SK-N-SH (cell line): ENCODE data around the gene TTN. TPM values are rescaled to one million over a fixed set of nuclear protein-coding genes. Genes with fewer than 3 reads are reported as not detected.

Experiments
- CTCF ChIA-PET: fragments of 300-600, 350-600 bp; formaldehyde crosslinking; extraction: SDS; loops from one replicate; lab custom pipeline; 2021; lab: Yijun Ruan, JAX
- POLR2A ChIA-PET: fragments of 350-600 bp; sonication (Branson Sonifier 250); formaldehyde crosslinking; extraction: SDS; loops from one replicate; lab custom pipeline; 2020; ENCODE audit warnings: antibody characterized with exemption, inconsistent platforms; lab: Yijun Ruan, JAX
- DNase-seq: peaks from one replicate; pipeline ENCODE4 v3.0.0; 2012
- H2AFZ ChIP-seq: fragments of 200-600 bp; sonication (generic); 2 replicates; pipeline ENCODE4 v1.8.1; 2016; ENCODE audit warnings: antibody characterized with exemption, mild to moderate bottlenecking, low read depth
- H3F3A ChIP-seq: fragments of 200-600 bp; sonication (generic); replicated peaks from 2 replicates; pipeline ENCODE3; 2016; ENCODE audit warnings: antibody characterized with exemption, mild to moderate bottlenecking; ENCODE audit not compliant: insufficient read depth
- H3K27ac ChIP-seq, 2 experiments: fragments of 200-500 bp in 1 of 2; fragments of 200-600 bp in 1 of 2; sonication (Bioruptor generic) in 1 of 2; sonication (generic), shearing (Covaris generic) in 1 of 2; 2 replicates each; pipeline versions ENCODE4 v1.5.1 to v1.6.1; 2014 to 2016; ENCODE audit warnings: low read depth in 2 of 2, inconsistent platforms in 1 of 2, low read length in 1 of 2, mild to moderate bottlenecking in 1 of 2, mixed read lengths in 1 of 2
- H3K27me3 ChIP-seq: fragments of 200-600 bp; sonication (generic), shearing (Covaris generic); 2 replicates; pipeline ENCODE4 v1.6.1; 2016; ENCODE audit warnings: mixed run types; ENCODE audit not compliant: insufficient read depth
- H3K36me3 ChIP-seq, 2 experiments: fragments of 200-500 bp in 1 of 2; fragments of 200-600 bp in 1 of 2; sonication (Bioruptor generic) in 1 of 2; sonication (generic) in 1 of 2; replicated peaks in 1 of 2; 2 replicates each; pipeline versions ENCODE3 to v1.5.1; 2014 to 2016; ENCODE audit warnings: low read length in 1 of 2, mild to moderate bottlenecking in 1 of 2; ENCODE audit not compliant: insufficient read depth in 2 of 2, control insufficient read depth in 1 of 2
- H3K4me1 ChIP-seq, 2 experiments: fragments of 200-500 bp in 1 of 2; fragments of 200-600 bp in 1 of 2; sonication (Bioruptor generic) in 1 of 2; sonication (generic), shearing (Covaris generic) in 1 of 2; 2 replicates each; pipeline versions ENCODE4 v1.5.1 to v1.6.1; 2014 to 2016; ENCODE audit warnings: low read depth in 1 of 2, low read length in 1 of 2, mixed run types in 1 of 2; ENCODE audit not compliant: insufficient read depth in 2 of 2, control insufficient read depth in 1 of 2
- H3K4me2 ChIP-seq: fragments of 200-600 bp; sonication (generic), shearing (Covaris generic); 2 replicates; pipeline ENCODE4 v1.6.1; 2017; ENCODE audit warnings: mixed run types
- H3K4me3 ChIP-seq, 2 experiments: fragments of 200-500 bp in 1 of 2; fragments of 200-600 bp in 1 of 2; sonication (Bioruptor generic) in 1 of 2; sonication (generic), shearing (Covaris generic) in 1 of 2; 2 replicates each; pipeline versions ENCODE4 v1.5.1 to v1.8.1; 2014 to 2016; ENCODE audit warnings: low read depth in 2 of 2, inconsistent platforms in 1 of 2, low read length in 1 of 2, mild to moderate bottlenecking in 1 of 2, mixed read lengths in 1 of 2, moderate library complexity in 1 of 2
- H3K79me2 ChIP-seq: fragments of 200-600 bp; sonication (generic); 2 replicates; pipeline ENCODE4 v1.8.1; 2017; ENCODE audit warnings: mild to moderate bottlenecking; ENCODE audit not compliant: insufficient read depth
- H3K9ac ChIP-seq: fragments of 200-600 bp; sonication (generic); 2 replicates; pipeline ENCODE4 v1.6.1; 2017; ENCODE audit warnings: mixed run types
- H3K9me2 ChIP-seq: fragments of 200-600 bp; sonication (generic); 2 replicates; pipeline ENCODE4 v1.6.1; 2017; ENCODE audit warnings: mixed run types
- H3K9me3 ChIP-seq: fragments of 200-600 bp; sonication (generic); 2 replicates; pipeline ENCODE4 v1.6.1; 2017; ENCODE audit warnings: mixed run types, mild to moderate bottlenecking, moderate library complexity
- H4K20me1 ChIP-seq: fragments of 200-600 bp; sonication (generic); 2 replicates; pipeline ENCODE4 v1.6.1; 2017; ENCODE audit warnings: mild to moderate bottlenecking, mixed run types; ENCODE audit not compliant: insufficient read depth
- CTCF ChIP-seq: fragments of 200-600 bp; sonication (generic); IDR thresholded peaks from 2 replicates; pipeline ENCODE4 v1.6.1; 2017; ENCODE audit warnings: antibody characterized with exemption, mild to moderate bottlenecking, moderate library complexity
- ELF1 ChIP-seq: IDR thresholded peaks from 2 replicates; pipeline ENCODE4 v1.4.0; 2012
- EP300 ChIP-seq, 2 experiments: IDR thresholded peaks; 2 replicates each; pipeline versions ENCODE4 v1.4.0 to v1.6.1; 2012; ENCODE audit warnings: borderline replicate concordance in 1 of 2, low read depth in 1 of 2, low read length in 1 of 2
- FOXJ3 ChIP-seq: sonication (generic); formaldehyde crosslinking; IDR thresholded peaks from 2 replicates; pipeline ENCODE4 v1.5.1; 2020; ENCODE audit warnings: mild to moderate bottlenecking, missing genetic modification reagents
- FOXM1 ChIP-seq: IDR thresholded peaks from 2 replicates; pipeline ENCODE4 v1.4.0; 2012; ENCODE audit warnings: low read depth, mild to moderate bottlenecking
- IRF3 ChIP-seq: fragments of 150-350 bp; IDR thresholded peaks from 2 replicates; pipeline ENCODE4 v1.6.1; 2016; ENCODE audit warnings: mild to moderate bottlenecking, low read depth, low read length
- JUND ChIP-seq: IDR thresholded peaks from 2 replicates; pipeline ENCODE4 v1.4.0; 2012
- MAX ChIP-seq: IDR thresholded peaks from 2 replicates; pipeline ENCODE4 v1.4.0; 2012; ENCODE audit warnings: low read depth
- MEF2A ChIP-seq: IDR thresholded peaks from 2 replicates; pipeline ENCODE4 v1.4.0; 2012; ENCODE audit warnings: low read depth, borderline replicate concordance
- NFIC ChIP-seq: IDR thresholded peaks from 2 replicates; pipeline ENCODE4 v1.4.0; 2012; ENCODE audit warnings: borderline replicate concordance
- NRF1 ChIP-seq: IDR thresholded peaks from 2 replicates; pipeline ENCODE4 v1.6.1; 2012; ENCODE audit warnings: low read depth, mild to moderate bottlenecking, low read length
- POLR2AphosphoS5 ChIP-seq: IDR thresholded peaks from 2 replicates; pipeline ENCODE4 v1.6.1; 2012; ENCODE audit warnings: low read depth, low read length
- RAD21 ChIP-seq: IDR thresholded peaks from 2 replicates; pipeline ENCODE4 v1.6.1; 2012; ENCODE audit warnings: mild to moderate bottlenecking, low read length
- RFX5 ChIP-seq: IDR thresholded peaks from 2 replicates; pipeline ENCODE4 v1.6.1; 2012; ENCODE audit warnings: mild to moderate bottlenecking, improper control_type of control experiment, low read length
- SIN3A ChIP-seq: IDR thresholded peaks from 2 replicates; pipeline ENCODE4 v1.6.1; 2012; ENCODE audit warnings: low read depth, mild to moderate bottlenecking, low read length, moderate library complexity, borderline replicate concordance
- SMC3 ChIP-seq: IDR thresholded peaks from 2 replicates; pipeline ENCODE4 v1.6.1; 2012; ENCODE audit warnings: low read depth, low read length, improper control_type of control experiment
- TAF1 ChIP-seq: IDR thresholded peaks from 2 replicates; pipeline ENCODE4 v1.6.1; 2012; ENCODE audit warnings: low read depth, mild to moderate bottlenecking, low read length, moderate library complexity, borderline replicate concordance
- TCF12 ChIP-seq: IDR thresholded peaks from 2 replicates; pipeline ENCODE4 v1.4.0; 2012
- YY1 ChIP-seq: IDR thresholded peaks from 2 replicates; pipeline ENCODE4 v1.4.0; 2012; ENCODE audit warnings: low read depth, mild to moderate bottlenecking
- WGBS: methylation state at CpG from one replicate; pipeline ENCODE4 v1.1.6; 2017; ENCODE audit warnings: low lambda C conversion rate; 5-methylcytosine and 5-hydroxymethylcytosine counted together
- polyA plus RNA-seq, 3 experiments: library from polyadenylated mRNA; depleted of rRNA; stranded (reverse); fragments of >200 nt; gene quantifications; 2 replicates each; pipeline ENCODE4 v1.2.3, GENCODE V29; 2012

The TTN gene
- polyA plus RNA-seq, 1 of the 3 experiments (the other 2 are of a cell fraction): 0.08 TPM

DNA sequence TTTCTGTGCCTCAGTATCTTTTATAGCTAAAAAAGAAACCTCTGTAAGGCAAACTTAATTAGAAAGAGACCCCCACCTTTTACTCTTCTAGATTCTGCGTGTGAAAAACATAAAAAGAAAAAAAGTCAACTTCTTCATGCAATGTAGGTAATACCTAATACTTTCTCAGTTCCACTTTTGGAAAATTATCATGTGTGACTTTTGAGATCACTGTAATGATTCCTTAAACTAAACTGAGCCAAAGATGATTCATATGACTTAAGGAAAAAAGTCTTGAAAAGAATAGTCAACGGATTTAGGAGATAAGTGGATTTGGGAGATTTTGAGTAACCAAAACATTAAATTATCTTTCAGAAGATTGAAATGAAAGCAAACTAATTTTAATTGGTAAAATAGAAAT lies 278.0 kb downstream of the TTN start:
- Histone ChIP-seq H3K4me1 (no peaks in the 10 kb centered on the region; a peak in 1 of 4 replicates), H3K36me3 (peaks cover 10 to 33% of the 10 kb centered on the region in 2 experiments), H3K9me3 (no peaks in the 10 kb centered on the region), H2AFZ (no peak overlapping the region), H3K4me3 (no peak overlapping the region), H3K79me2 (peaks cover 88% of the 10 kb centered on the region), H3K4me2 (no peak overlapping the region), H4K20me1 (no peaks in the 10 kb centered on the region), H3K9me2 (no peaks in the 10 kb centered on the region), H3F3A (no peaks in the 10 kb centered on the region), H3K27me3 (no peaks in the 10 kb centered on the region), H3K9ac (no peak overlapping the region), H3K27ac (no peak overlapping the region)
- 75% methylated on average over 2 of the region's 2 CpGs for WGBS
- CTCF ChIA-PET: no interaction called here
- DNase-seq: no peak
- POLR2A ChIA-PET: no interaction called here
- no peak for TF ChIP-seq TAF1
- TF ChIP-seq EP300 (IDR thresholded peaks at IDR 0.05; ENCODE audit: borderline replicate concordance in 1 of 2, low read depth in 1 of 2, low read length in 1 of 2): no peak
- TF ChIP-seq YY1: no peak
- no peak for TF ChIP-seq POLR2AphosphoS5
- TF ChIP-seq CTCF: no peak
- no peak for TF ChIP-seq ELF1
- TF ChIP-seq MAX: no peak
- TF ChIP-seq RAD21: no peak
- TF ChIP-seq SIN3A: no peak

DNA sequence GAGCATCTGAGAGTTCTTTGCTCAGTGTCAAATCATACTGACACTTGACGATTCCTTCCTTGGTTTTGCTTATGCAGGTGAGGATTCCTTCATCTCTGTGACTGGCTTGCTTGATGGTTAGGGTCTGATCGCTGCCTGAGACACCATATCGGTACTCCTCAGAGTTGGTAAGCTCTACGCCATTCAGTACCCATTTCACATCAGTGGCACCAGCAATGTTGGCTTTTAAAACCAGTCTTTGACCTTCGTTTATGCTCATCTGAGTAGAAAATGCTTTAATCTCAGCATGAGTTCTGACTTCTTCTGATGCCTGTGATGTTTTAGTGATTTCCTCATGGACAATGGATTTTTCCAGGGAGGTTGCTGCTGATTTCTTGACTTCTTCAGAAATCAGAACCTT lies 278.6 kb downstream of the TTN start:
- Histone ChIP-seq H3K4me3 (no peak overlapping the region), H3K9me2 (no peaks in the 10 kb centered on the region), H3F3A (no peaks in the 10 kb centered on the region), H3K9ac (no peak overlapping the region), H3K27ac (no peak overlapping the region), H2AFZ (no peak overlapping the region), H3K4me2 (no peak overlapping the region), H3K9me3 (no peaks in the 10 kb centered on the region), H3K36me3 (peaks cover 10 to 27% of the 10 kb centered on the region in 2 experiments), H3K79me2 (peaks cover 91% of the 10 kb centered on the region), H4K20me1 (no peaks in the 10 kb centered on the region), H3K27me3 (no peaks in the 10 kb centered on the region), H3K4me1 (peaks cover 0 to 3% of the 10 kb centered on the region in 2 experiments; a peak in 1 of 4 replicates)
- ChIA-PET POLR2A (no interaction called here), CTCF (no interaction called here)
- WGBS: 96% methylated on average over 5 of the region's 5 CpGs
- no peak for DNase-seq
- TF ChIP-seq CTCF: no peak
- TF ChIP-seq SIN3A: no peak
- TF ChIP-seq RFX5: no peak
- no peak for TF ChIP-seq FOXM1
- no peak for TF ChIP-seq JUND
- TF ChIP-seq MAX: no peak
- no peak for TF ChIP-seq FOXJ3
- TF ChIP-seq NFIC: no peak
- TF ChIP-seq NRF1: no peak
- no peak for TF ChIP-seq SMC3
- no peak for TF ChIP-seq IRF3
- no peak for TF ChIP-seq MEF2A
- no peak for TF ChIP-seq TCF12
